Activated CD4-positive, alpha-beta T cell treated with anti-CD3 and anti-CD28 coated beads, Interleukin-2, amount 10 ng/mL, durations not matched to agents 7 days and 5 days (primary cell): ENCODE data around the gene LINC00305. TPM values are rescaled to one million over a fixed set of nuclear protein-coding genes. Genes with fewer than 3 reads are reported as not detected.

Experiments
- CTCF ChIA-PET: fragments of 350-600 bp; sonication (Branson Sonifier 250); formaldehyde crosslinking; loops from one replicate; lab custom pipeline; 2021; ENCODE audit warnings: antibody characterized with exemption; lab: Charles Lee
- POLR2A ChIA-PET: fragments of 350-600 bp; sonication (Branson Sonifier 250); formaldehyde crosslinking; loops from one replicate; lab custom pipeline; 2021; ENCODE audit warnings: antibody characterized with exemption; lab: Charles Lee
- DNase-seq: peaks from one replicate; pipeline ENCODE4 v3.0.0-alpha.2; 2020
- H3K27ac Mint-ChIP-seq: one replicate; pipeline ENCODE4 v1.8.0; 2021; ENCODE audit warnings: mild to moderate bottlenecking, moderate library complexity, mixed read lengths
- H3K27me3 Mint-ChIP-seq: one replicate; pipeline ENCODE4 v1.8.0; 2021; ENCODE audit warnings: mixed read lengths
- H3K36me3 Mint-ChIP-seq: one replicate; pipeline ENCODE4 v1.8.0; 2021; ENCODE audit warnings: low read depth, mixed read lengths
- H3K4me1 Mint-ChIP-seq: one replicate; pipeline ENCODE4 v1.8.0; 2021; ENCODE audit warnings: mixed read lengths
- H3K4me3 Mint-ChIP-seq: one replicate; pipeline ENCODE4 v1.8.0; 2021; ENCODE audit warnings: mild to moderate bottlenecking, moderate library complexity, mixed read lengths
- H3K9me3 Mint-ChIP-seq: one replicate; pipeline ENCODE4 v1.8.0; 2021; ENCODE audit warnings: mixed read lengths
- total RNA-seq, 2 experiments: library from RNA; stranded (reverse); gene quantifications; one replicate each; pipeline ENCODE4 v1.2.3, GENCODE V29; 2021

The LINC00305 gene
- total RNA-seq, 2 experiments from 2014 or later = not detected

DNA sequence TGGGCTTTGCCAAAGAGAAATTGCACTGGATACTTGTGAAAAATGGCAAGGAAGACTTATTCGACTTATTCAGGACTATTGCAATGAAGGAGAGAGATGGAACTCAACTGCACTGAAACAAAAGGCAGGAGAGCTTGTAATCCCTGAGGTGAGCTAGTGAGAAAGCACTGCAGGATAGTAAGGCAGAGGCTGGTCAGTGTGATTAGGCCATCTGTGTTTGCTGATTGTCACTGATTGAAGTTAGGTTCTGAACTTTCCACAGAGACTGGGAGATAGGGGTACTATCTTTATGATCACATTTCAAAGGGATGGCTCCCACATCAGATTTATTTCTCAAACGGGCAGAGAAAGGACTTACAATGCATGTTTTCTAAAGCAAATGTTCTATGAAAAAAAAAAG lies 96.1 kb downstream of the LINC00305 start:
- Mint-ChIP-seq H3K4me3 (no peak overlapping the region), H3K4me1 (no peaks in the 10 kb centered on the region), H3K36me3 (no peaks in the 10 kb centered on the region), H3K27ac (no peak overlapping the region), H3K27me3 (peaks cover 3% of the 10 kb centered on the region), H3K9me3 (no peaks in the 10 kb centered on the region)
- POLR2A ChIA-PET = no interaction called here
- no peak for DNase-seq
- CTCF ChIA-PET = interaction anchor here (0.8 kb wide), 1 partner anchor 22 kb away, joined by 3 read pairs; no protein-coding TSS in a partner anchor

DNA sequence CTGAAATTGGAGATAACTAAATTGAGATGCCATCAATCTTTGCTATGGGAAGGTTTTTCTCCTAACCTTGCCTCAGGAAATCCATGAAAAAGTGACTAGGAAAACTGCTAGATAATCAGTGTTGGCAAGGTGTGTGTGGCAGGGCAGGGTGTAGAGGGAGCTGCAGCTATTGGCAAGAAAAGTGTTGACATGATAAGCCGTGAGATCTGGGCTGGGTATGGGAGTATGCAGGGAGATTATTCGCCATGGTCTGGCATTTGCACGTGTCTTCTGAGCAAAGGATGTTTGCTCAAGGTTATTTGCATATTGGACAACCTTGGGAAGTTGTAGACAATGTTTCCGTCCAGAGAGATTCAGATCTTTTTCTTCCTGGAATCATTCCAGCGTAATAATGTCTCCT lies 104.3 kb downstream of the LINC00305 start:
- ChIA-PET CTCF (no interaction called here), POLR2A (no interaction called here)
- Mint-ChIP-seq H3K9me3 (no peaks in the 10 kb centered on the region), H3K4me3 (no peak overlapping the region), H3K4me1 (no peaks in the 10 kb centered on the region), H3K27ac (no peak overlapping the region), H3K27me3 (no peaks in the 10 kb centered on the region), H3K36me3 (no peaks in the 10 kb centered on the region)
- DNase-seq = no peak

DNA sequence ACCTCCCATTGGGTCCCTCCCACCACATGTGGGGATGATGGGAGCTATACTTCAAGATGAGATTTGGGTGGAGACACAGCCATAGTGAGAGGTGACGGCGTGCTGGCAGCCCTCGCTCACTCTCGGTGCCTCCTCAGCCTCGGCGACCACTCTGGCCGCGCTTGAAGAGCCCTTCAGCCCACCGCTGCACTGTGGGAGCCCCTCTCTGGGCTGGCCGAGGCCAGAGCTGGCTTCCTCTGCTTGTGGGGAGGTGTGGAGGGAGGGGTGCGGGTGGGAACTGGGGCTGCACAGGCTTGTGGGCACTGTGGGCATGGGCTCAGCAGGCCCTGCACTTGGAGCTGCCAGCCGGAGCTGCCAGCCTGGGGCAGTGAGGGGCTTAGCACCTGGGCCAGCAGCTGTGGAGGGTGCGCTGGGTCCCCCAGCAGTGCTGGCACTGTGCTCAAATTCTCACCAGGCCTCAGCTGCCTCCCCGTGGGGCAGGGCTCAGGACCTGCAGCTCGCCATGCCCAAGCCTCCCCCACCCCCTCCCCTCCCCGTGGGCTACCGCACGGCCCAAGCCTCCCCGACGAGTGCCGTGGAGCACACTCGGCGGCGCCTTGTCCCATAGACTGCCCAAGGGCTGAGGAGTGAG lies 106.0 kb downstream of the LINC00305 start:
- H3K4me1 Mint-ChIP-seq = no peaks in the 10 kb centered on the region
- H3K27me3 Mint-ChIP-seq = no peaks in the 10 kb centered on the region
- H3K4me3 Mint-ChIP-seq = no peak overlapping the region
- CTCF ChIA-PET = no interaction called here
- POLR2A ChIA-PET = no interaction called here
- H3K9me3 Mint-ChIP-seq = no peaks in the 10 kb centered on the region
- DNase-seq = no peak
- no peaks in the 10 kb centered on the region for H3K36me3 Mint-ChIP-seq
- H3K27ac Mint-ChIP-seq = no peak overlapping the region

DNA sequence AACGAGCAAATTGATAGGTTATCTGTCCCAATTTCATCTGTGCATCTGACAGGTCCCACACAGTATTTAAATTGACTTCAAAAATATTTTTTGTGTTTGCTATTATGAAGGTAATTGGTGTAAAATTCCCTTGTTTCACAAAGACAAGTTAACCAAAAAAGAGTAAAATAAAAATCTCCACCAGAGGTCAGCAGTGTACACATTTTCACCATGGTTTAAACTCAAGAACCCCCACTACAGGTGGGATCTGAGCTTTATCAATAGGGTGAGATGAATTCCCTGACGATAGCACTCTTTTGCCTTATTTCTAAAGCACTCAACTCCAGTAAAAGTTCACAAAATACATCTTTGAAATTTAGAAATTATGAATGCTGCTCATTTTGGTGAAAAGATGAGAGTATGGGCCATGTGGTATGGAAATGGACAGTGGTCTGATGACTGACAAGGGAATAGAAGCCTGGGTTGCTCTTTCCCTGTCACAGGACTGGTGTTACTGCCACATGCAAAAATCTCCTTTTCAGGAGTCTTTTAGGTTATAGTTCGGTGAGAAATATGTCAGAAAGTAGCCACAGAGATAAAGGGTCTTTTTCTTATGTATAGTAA lies 111.0 kb downstream of the LINC00305 start:
- DNase-seq = no peak
- H3K9me3 Mint-ChIP-seq = no peaks in the 10 kb centered on the region
- no peaks in the 10 kb centered on the region for H3K4me1 Mint-ChIP-seq
- H3K27me3 Mint-ChIP-seq = peaks cover 3% of the 10 kb centered on the region
- H3K36me3 Mint-ChIP-seq = no peaks in the 10 kb centered on the region
- ChIA-PET CTCF (no interaction called here), POLR2A (no interaction called here)
- no peak overlapping the region for H3K27ac Mint-ChIP-seq
- no peak overlapping the region for H3K4me3 Mint-ChIP-seq

DNA sequence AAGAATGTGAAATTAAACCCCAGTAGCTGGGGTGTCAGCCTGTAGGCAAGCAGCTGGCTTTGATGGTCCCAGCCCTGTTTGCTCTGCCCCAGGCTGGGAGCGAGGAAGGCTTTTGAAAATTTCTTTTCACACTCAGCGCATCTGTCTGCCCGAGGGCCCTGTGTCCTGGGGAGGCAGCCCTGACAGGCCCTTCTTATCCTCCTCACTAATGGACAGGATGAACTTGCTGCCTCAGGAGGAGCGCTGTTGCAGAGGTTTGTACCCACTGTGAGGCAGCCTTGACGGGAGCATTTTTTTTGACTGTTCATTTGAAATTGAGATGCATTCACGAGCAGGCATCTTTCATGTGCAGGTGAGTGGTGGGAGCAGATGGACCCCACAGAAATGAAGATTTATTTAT lies 116.6 kb downstream of the LINC00305 start:
- H3K4me1 Mint-ChIP-seq = no peaks in the 10 kb centered on the region
- H3K4me3 Mint-ChIP-seq = no peak overlapping the region
- H3K36me3 Mint-ChIP-seq = no peaks in the 10 kb centered on the region
- ChIA-PET CTCF (no interaction called here), POLR2A (no interaction called here)
- H3K27ac Mint-ChIP-seq = no peak overlapping the region
- peaks cover 3% of the 10 kb centered on the region for H3K27me3 Mint-ChIP-seq
- no peaks in the 10 kb centered on the region for H3K9me3 Mint-ChIP-seq
- DNase-seq = no peak

DNA sequence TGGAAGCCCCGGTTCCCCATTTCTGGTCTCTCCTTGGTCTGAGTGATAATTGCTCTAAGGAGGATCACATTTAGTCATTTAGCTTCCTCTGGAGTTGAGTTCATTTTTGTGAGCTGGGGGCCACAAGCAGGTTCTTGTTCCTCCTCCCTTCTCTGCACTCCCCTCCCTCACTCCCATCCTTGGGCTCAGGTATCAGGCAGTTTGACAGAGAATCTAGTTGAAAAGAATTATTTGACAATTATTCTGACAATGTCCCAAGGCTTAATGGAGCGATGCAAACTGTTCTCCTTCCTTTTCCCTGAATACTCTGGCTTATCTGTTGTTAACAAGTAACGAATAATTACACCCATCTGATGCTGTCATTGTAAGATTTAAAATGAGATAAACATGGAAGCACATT lies 117.5 kb downstream of the LINC00305 start:
- no peaks in the 10 kb centered on the region for H3K36me3 Mint-ChIP-seq
- H3K9me3 Mint-ChIP-seq = no peaks in the 10 kb centered on the region
- POLR2A ChIA-PET = no interaction called here
- no peak overlapping the region for H3K27ac Mint-ChIP-seq
- no peak for DNase-seq
- H3K27me3 Mint-ChIP-seq = no peaks in the 10 kb centered on the region
- H3K4me3 Mint-ChIP-seq = no peak overlapping the region
- H3K4me1 Mint-ChIP-seq = no peaks in the 10 kb centered on the region
- CTCF ChIA-PET = no interaction called here

Other genes with a start within 250 kb of the LINC00305 start
- not detected for gene SERPINB10, start 241.1 kb downstream of the LINC00305 start, total RNA-seq
- gene HMSD, start 199.8 kb downstream of the LINC00305 start, total RNA-seq = 1 to 10 TPM in 1 of 2 experiments, under 1 TPM in 1; 0.94 to 1.0 TPM
- gene SERPINB8, start 179.0 kb downstream of the LINC00305 start, total RNA-seq = 1 to 10 TPM; 5.3 to 6.1 TPM